Keratinocyte (primary cell): ENCODE data around the gene CAPN15. TPM values are rescaled to one million over a fixed set of nuclear protein-coding genes. Genes with fewer than 3 reads are reported as not detected.

ENCODE experiments used
- DNase-seq: peaks from one replicate; pipeline ENCODE4 v3.0.0-alpha.2; 2011; ENCODE audit warnings: low read depth, missing footprints, low spot score
- FAIRE-seq: peaks from 2 replicates; lab custom pipeline; 2011; peaks lifted over from hg19 to GRCh38; lab: Jason Lieb, UNC
- H2AFZ ChIP-seq: 2 replicates; pipeline ENCODE4 v1.6.0; 2012; ENCODE audit warnings: low read length, control low read depth, inconsistent platforms; ENCODE audit not compliant: control insufficient read depth
- H3K27ac ChIP-seq: 2 replicates; pipeline ENCODE4 v1.5.1; 2011; ENCODE audit warnings: low read length; ENCODE audit not compliant: control insufficient read depth, insufficient read depth
- H3K27me3 ChIP-seq: 3 replicates; pipeline ENCODE4 v1.6.0; 2011; ENCODE audit warnings: low read length; ENCODE audit not compliant: control insufficient read depth, insufficient read depth; ENCODE audit errors: extremely low read depth
- H3K36me3 ChIP-seq, 2 experiments: 2 replicates in 1 of 2; 3 replicates in 1 of 2; pipeline ENCODE4 v1.5.1; 2011; ENCODE audit warnings: low read length in 2 of 2, mild to moderate bottlenecking in 1 of 2; ENCODE audit not compliant: control insufficient read depth in 2 of 2, insufficient read depth in 2 of 2; ENCODE audit errors: extremely low read depth in 1 of 2
- H3K4me1 ChIP-seq: 3 replicates; pipeline ENCODE4 v1.5.1; 2011; ENCODE audit warnings: low read length; ENCODE audit not compliant: control insufficient read depth, insufficient read depth; ENCODE audit errors: extremely low read depth
- H3K4me2 ChIP-seq: 3 replicates; pipeline ENCODE4 v1.6.0; 2011; ENCODE audit warnings: low read depth, low read length; ENCODE audit not compliant: control insufficient read depth, insufficient read depth; ENCODE audit errors: extremely low read depth
- H3K4me3 ChIP-seq, 3 experiments: fragments of 200-600 bp in 1 of 3; sonication (generic) in 1 of 3; 2 replicates in 2 of 3; 3 replicates in 1 of 3; pipeline ENCODE4 v1.5.1; 2011 to 2016; ENCODE audit warnings: low read length in 3 of 3, mild to moderate bottlenecking in 3 of 3, control low read depth in 2 of 3, inconsistent platforms in 1 of 3, low read depth in 1 of 3, mixed read lengths in 1 of 3, mixed run types in 1 of 3, moderate library complexity in 1 of 3; ENCODE audit not compliant: control insufficient read depth in 2 of 3, insufficient read depth in 2 of 3; ENCODE audit errors: extremely low read depth in 1 of 3
- H3K79me2 ChIP-seq: 2 replicates; pipeline ENCODE4 v1.6.0; 2012; ENCODE audit warnings: low read length; ENCODE audit not compliant: control insufficient read depth, insufficient read depth
- H3K9ac ChIP-seq: 3 replicates; pipeline ENCODE4 v1.6.0; 2011; ENCODE audit warnings: low read length; ENCODE audit not compliant: control insufficient read depth, insufficient read depth; ENCODE audit errors: extremely low read depth
- H3K9me1 ChIP-seq: 3 replicates; pipeline ENCODE4 v1.6.0; 2011; ENCODE audit warnings: low read length; ENCODE audit not compliant: control insufficient read depth, insufficient read depth; ENCODE audit errors: extremely low read depth
- H3K9me3 ChIP-seq: 2 replicates; pipeline ENCODE4 v1.5.1; 2012; ENCODE audit warnings: low read depth, low read length; ENCODE audit not compliant: control insufficient read depth
- H4K20me1 ChIP-seq: 3 replicates; pipeline ENCODE4 v1.6.0; 2011; ENCODE audit warnings: low read length; ENCODE audit not compliant: control insufficient read depth, insufficient read depth; ENCODE audit errors: extremely low read depth
- CTCF ChIP-seq, 3 experiments: IDR thresholded peaks in 1 of 3; conservative IDR thresholded peaks in 1 of 3; optimal IDR thresholded peaks in 1 of 3; 2 replicates in 2 of 3; 3 replicates in 1 of 3; pipeline versions ENCODE3 to v1.5.1; 2011; ENCODE audit warnings: low read length in 3 of 3, mild to moderate bottlenecking in 3 of 3, moderate library complexity in 2 of 3, control low read depth in 1 of 3, inconsistent platforms in 1 of 3; ENCODE audit not compliant: insufficient read depth in 2 of 3; ENCODE audit errors: extremely low read depth in 1 of 3
- EZH2 ChIP-seq: IDR thresholded peaks from one replicate; pipeline ENCODE4 v1.6.1; 2012; ENCODE audit warnings: inconsistent platforms, mild to moderate bottlenecking, low read length, moderate library complexity
- dilution Hi-C: fragments of 300-500 bp; cut with MboI; formaldehyde crosslinking; loops from one replicate; pipeline ENCODE4 v1.7.0; 2020; ENCODE audit warnings: low sequenced_read_pairs; ENCODE audit not compliant: extremely low pct_ligation_motif_present
- polyA plus RNA-seq, 5 experiments: library from polyadenylated mRNA; depleted of rRNA in 3 of 5; stranded (reverse) in 3 of 5; stranded (forward) in 1 of 5; unstranded in 1 of 5; fragments of >200 nt; gene quantifications; 1 replicate in 1 of 5; 2 replicates in 3 of 5; 3 replicates in 1 of 5; pipeline versions ENCODE4 v1.2.1 to v1.2.3, GENCODE V29; 2011 to 2012; ENCODE audit warnings: missing spikeins in 2 of 5, low read depth in 1 of 5, low replicate concordance in 1 of 5

The CAPN15 gene
- polyA plus RNA-seq, 1 donor (not counting 4 experiments of a cell fraction or from before 2014, with no cell fraction given): 7.9 TPM

GRCh38 chr16:533391-534123 lies 6.0 kb downstream of the CAPN15 start:
- H3K4me1 ChIP-seq: peaks cover 21% of the 10 kb centered on the region
- no peak overlapping the region for H2AFZ ChIP-seq
- TF ChIP-seq CTCF (optimal IDR thresholded peaks at IDR 0.05 in 1 of 3, IDR thresholded peaks at IDR 0.05 in 1 of 3, conservative IDR thresholded peaks at IDR 0.05 in 1 of 3; ENCODE audit: extremely low read depth in 1 of 3, insufficient read depth in 2 of 3, low read length in 3 of 3) (no peak), EZH2 (no peak)
- peaks cover 4% of the 10 kb centered on the region for H3K9me1 ChIP-seq
- H3K4me2 ChIP-seq: no peak overlapping the region
- dilution Hi-C loops: no loop called here
- H4K20me1 ChIP-seq: peaks cover 47% of the 10 kb centered on the region
- H3K9ac ChIP-seq: no peak overlapping the region
- FAIRE-seq: no peak
- peaks cover 7 to 19% of the 10 kb centered on the region in 2 experiments for H3K36me3 ChIP-seq
- no peak for DNase-seq
- no peak overlapping the region for H3K4me3 ChIP-seq
- H3K79me2 ChIP-seq: peaks cover 93% of the 10 kb centered on the region
- no peaks in the 10 kb centered on the region for H3K9me3 ChIP-seq
- no peak overlapping the region for H3K27ac ChIP-seq
- no peaks in the 10 kb centered on the region for H3K27me3 ChIP-seq

- H3K36me3 ChIP-seq: peaks cover 7 to 19% of the 10 kb centered on the region in 2 experiments
- H3K9me1 ChIP-seq: peaks cover 4% of the 10 kb centered on the region
- no peak overlapping the region for H3K27ac ChIP-seq
- no peak for DNase-seq
- no peak overlapping the region for H2AFZ ChIP-seq
- no peak overlapping the region for H3K4me3 ChIP-seq
- no peak overlapping the region for H3K9ac ChIP-seq
- peaks cover 46% of the 10 kb centered on the region for H4K20me1 ChIP-seq
- H3K79me2 ChIP-seq: peaks cover 93% of the 10 kb centered on the region
- dilution Hi-C loops: no loop called here
- H3K4me1 ChIP-seq: peaks cover 17% of the 10 kb centered on the region
- H3K9me3 ChIP-seq: no peaks in the 10 kb centered on the region
- H3K4me2 ChIP-seq: no peak overlapping the region
- H3K27me3 ChIP-seq: no peaks in the 10 kb centered on the region
- FAIRE-seq: no peak
- TF ChIP-seq EZH2: no peak
- no peak for TF ChIP-seq CTCF (optimal IDR thresholded peaks at IDR 0.05 in 1 of 3, IDR thresholded peaks at IDR 0.05 in 1 of 3, conservative IDR thresholded peaks at IDR 0.05 in 1 of 3; ENCODE audit: extremely low read depth in 1 of 3, insufficient read depth in 2 of 3, low read length in 3 of 3)
Measured at GRCh38 chr16:534135-534534, 6.6 kb downstream of the CAPN15 start.
